Adrenal gland (tissue), 12 donors: ENCODE results near the gene ESR2. TPM values are rescaled to one million over a fixed set of nuclear protein-coding genes. Genes with fewer than 3 reads are reported as not detected.

Experiments used
- DNase-seq, 7 donors: peaks; one replicate each; pipeline ENCODE4 v3.0.0-alpha.2; 2019 to 2020
- H3K27ac ChIP-seq, 5 donors: fragments of 200-600 bp; sonication (generic) in 4 of 5; 1 replicate in 3 of 5; 2 replicates in 2 of 5; pipeline versions ENCODE4 v1.5.1 to v1.8.0; 2016 to 2020; ENCODE audit warnings: mild to moderate bottlenecking in 1 of 5
- H3K27me3 ChIP-seq: fragments of 200-600 bp; 2 replicates; pipeline ENCODE4 v1.8.0; 2021
- H3K36me3 ChIP-seq, 2 donors: fragments of 200-600 bp; replicated peaks in 1 of 2; 1 replicate in 1 of 2; 2 replicates in 1 of 2; pipeline versions ENCODE4 v1.5.1 to v1.8.0; 2018 to 2022
- H3K4me1 ChIP-seq, 2 donors: fragments of 200-600 bp; replicated peaks in 1 of 2; 1 replicate in 1 of 2; 2 replicates in 1 of 2; pipeline versions ENCODE4 v1.5.1 to v1.8.0; 2018 to 2021
- H3K4me3 ChIP-seq, 4 donors: fragments of 200-600 bp; sonication (generic) in 3 of 4; one replicate each; pipeline ENCODE4 v1.5.1; 2016 to 2018
- H3K9me3 ChIP-seq, 3 donors: fragments of 200-600 bp; sonication (generic) in 1 of 3; replicated peaks in 1 of 3; 1 replicate in 2 of 3; 2 replicates in 1 of 3; pipeline versions ENCODE4 v1.5.1 to v1.8.0; 2016 to 2021
- CTCF ChIP-seq, 6 experiments: fragments of 450-650 bp in 4 of 6; fragments of 200-600 bp in 2 of 6; sonication (generic) in 1 of 6; IDR thresholded peaks; 1 replicate in 5 of 6; 2 replicates in 1 of 6; pipeline versions ENCODE4 v1.5.1 to v1.8.0; 2016 to 2021; ENCODE audit warnings: antibody characterized with exemption in 6 of 6, mild to moderate bottlenecking in 2 of 6, moderate library complexity in 1 of 6
- POLR2A ChIP-seq, 2 donors: fragments of 450-650 bp; IDR thresholded peaks; one replicate each; pipeline ENCODE4 v1.6.1; 2017; ENCODE audit warnings: antibody characterized with exemption in 2 of 2, mild to moderate bottlenecking in 2 of 2, moderate library complexity in 1 of 2
- WGBS, 4 donors: extraction: QIAGEN DNeasy Blood & Tissue Kit in 2 of 4; methylation state at CpG; one replicate each; pipeline versions ENCODE4 v1.1.5 to v1.1.7; 2013 to 2017; 5-methylcytosine and 5-hydroxymethylcytosine counted together
- intact Hi-C, 2 donors: fragments of 100-400 bp; cut with DNase I; formaldehyde crosslinking; loops; one replicate each; pipeline versions ENCODE4 v1.14.1 to v1.15.0; 2022 to 2023
- polyA plus RNA-seq, 3 donors: library from polyadenylated mRNA; stranded (reverse); fragments of 200-250 nt in 2 of 3; fragments of 350-450 nt in 1 of 3; fragmentation: Illumina TruSeq in 1 of 3; extraction: RNeasy Lipid Tissue Mini Kit (QIAGEN cat#74804) in 1 of 3; gene quantifications; one replicate each; pipeline ENCODE4 v1.2.3, GENCODE V29; 2013 to 2014
- total RNA-seq, 9 donors: library from RNA; depleted of rRNA in 4 of 9; stranded (reverse); fragments of >200 nt in 4 of 9; fragments of 120-200 nt in 1 of 9; fragmentation: NEBNext Ultra II Directional in 1 of 9; extraction: Animal tissue kit (Norgen Biotek cat#: 25700) in 1 of 9; gene quantifications; one replicate each; pipeline versions ENCODE4 v1.1.0 to v1.2.4, GENCODE V29; 2013 to 2023
- donor health status: healthy with polysubstance abuse.
- donor health status: Bipolar disorder and iron deficiency.
- donor health status: DM: yes; HTN: yes; CAD: no.
- donor health status: DM: no; HTN: no; CAD: no.
- donor health status: DM: no; HTN: no; CAD: no.
- donor health status: DM: yes; HTN: yes; CAD: no.

Gene ESR2
- total and polyA plus RNA-seq, 12 donors = 3.0 to 36.0 (median 18.8) TPM

GRCh38 chr14:64209444-64210131, 84.6 kb downstream of the ESR2 start:
- Histone ChIP-seq H3K27me3 (no peaks in the 10 kb centered on the region), H3K4me3 (no peak overlapping the region), H3K36me3 (peaks cover 0 to 56% of the 10 kb centered on the region in 2 donors), H3K9me3 (no peaks in the 10 kb centered on the region), H3K27ac (no peak overlapping the region), H3K4me1 (no peaks in the 10 kb centered on the region)
- DNase-seq = no peak
- TF ChIP-seq POLR2A (IDR thresholded peaks at IDR 0.05) = no peak
- TF ChIP-seq CTCF (IDR thresholded peaks at IDR 0.05) = no peak
- intact Hi-C loops = no loop called here
- 76 to 83% (median 81%) methylated on average over 11 to 21 of the region's 21 CpGs for WGBS, 4 donors

- DNase-seq = no peak
- intact Hi-C loops = no loop called here
- Histone ChIP-seq H3K36me3 (peaks cover 0 to 50% of the 10 kb centered on the region in 2 donors), H3K4me1 (peaks cover 0 to 2% of the 10 kb centered on the region in 2 donors), H3K9me3 (no peaks in the 10 kb centered on the region), H3K27me3 (no peaks in the 10 kb centered on the region), H3K4me3 (no peak overlapping the region), H3K27ac (no peak overlapping the region)
- WGBS, 4 donors = 82 to 99% (median 89%) methylated on average over 10 of the region's 10 CpGs
- TF ChIP-seq POLR2A (IDR thresholded peaks at IDR 0.05) (no peak), CTCF (IDR thresholded peaks at IDR 0.05) (no peak)
Measured at GRCh38 chr14:64208981-64209380, 85.2 kb downstream of the ESR2 start.

GRCh38 chr14:64208261-64208660, 85.9 kb downstream of the ESR2 start:
- H3K27me3 ChIP-seq = no peaks in the 10 kb centered on the region
- intact Hi-C loops = no loop called here
- peaks cover 0 to 7% of the 10 kb centered on the region in 2 donors for H3K4me1 ChIP-seq
- no peak overlapping the region for H3K27ac ChIP-seq
- DNase-seq = no peak
- WGBS, 4 donors = 90 to 99% (median 95%) methylated on average over 4 to 7 of the region's 7 CpGs
- no peaks in the 10 kb centered on the region for H3K9me3 ChIP-seq
- H3K36me3 ChIP-seq = peaks cover 0 to 47% of the 10 kb centered on the region in 2 donors
- TF ChIP-seq CTCF (IDR thresholded peaks at IDR 0.05) = no peak
- H3K4me3 ChIP-seq = no peak overlapping the region

GRCh38 chr14:64203366-64204006, 90.7 kb downstream of the ESR2 start:
- intact Hi-C loops = no loop called here
- no peaks in the 10 kb centered on the region for H3K27me3 ChIP-seq
- H3K36me3 ChIP-seq = peaks cover 0 to under 1% of the 10 kb centered on the region in 2 donors
- H3K27ac ChIP-seq = no peak overlapping the region
- 88 to 93% (median 92%) methylated on average over 4 of the region's 4 CpGs for WGBS, 4 donors
- H3K9me3 ChIP-seq = no peaks in the 10 kb centered on the region
- peaks cover 22 to 34% of the 10 kb centered on the region in 2 donors for H3K4me1 ChIP-seq
- H3K4me3 ChIP-seq = no peak overlapping the region
- no peak for DNase-seq
- no peak for TF ChIP-seq POLR2A (IDR thresholded peaks at IDR 0.05)
